SH-SY5Y (cell line): ENCODE data around the gene ELAVL3.

Experiments used
- GATA2 ChIP-seq: IDR thresholded peaks from 2 replicates; pipeline ENCODE4 v1.6.1; 2011; ENCODE audit warnings: mild to moderate bottlenecking, low read depth, low read length
- GATA3 ChIP-seq: IDR thresholded peaks from 2 replicates; pipeline ENCODE4 v1.6.1; 2011; ENCODE audit warnings: low read depth, mild to moderate bottlenecking, low read length, moderate library complexity

DNA sequence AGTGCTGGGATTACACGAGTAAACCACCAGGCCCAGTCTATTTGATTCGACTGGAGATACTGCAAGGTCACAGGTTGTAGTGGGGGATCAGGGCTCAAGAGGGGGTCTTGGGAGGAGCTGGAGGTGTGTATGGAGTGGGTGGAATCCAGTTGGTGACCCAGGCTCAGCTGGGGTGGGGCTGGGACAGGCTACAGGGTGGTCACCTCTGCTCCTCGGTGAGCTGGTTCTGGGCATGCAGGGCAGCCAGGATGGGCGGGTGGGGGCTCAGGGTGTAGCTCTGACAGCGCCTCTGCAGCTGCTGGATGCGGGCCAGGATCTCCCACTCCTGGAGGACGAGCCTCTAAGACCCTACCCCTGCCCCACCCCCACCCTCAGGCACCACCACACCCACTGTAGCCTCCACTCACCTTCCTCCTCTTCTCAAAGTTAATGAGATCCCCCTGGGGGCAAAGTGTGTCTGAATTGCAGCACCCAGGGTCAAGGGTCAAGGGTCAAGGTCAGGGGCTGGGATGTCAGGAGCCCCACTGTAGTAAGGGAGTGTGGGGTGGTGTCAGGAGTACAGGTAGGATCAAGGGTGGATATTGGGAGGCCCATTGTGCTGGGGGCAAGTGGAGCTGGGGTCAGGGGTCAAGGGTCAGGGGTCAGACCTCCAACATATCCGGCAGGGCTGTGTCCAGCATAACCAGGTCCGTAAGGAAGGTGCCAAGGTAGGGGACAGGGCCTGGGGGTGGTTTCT is 78.9 kb downstream of the ELAVL3 start:
- TF ChIP-seq GATA2 (no peak), GATA3 (no peak)
